ENCODE data around the gene NDFIP1. TPM values are rescaled to one million over a fixed set of nuclear protein-coding genes. Genes with fewer than 3 reads are reported as not detected.

Gene NDFIP1
- total RNA-seq, 1 donor from 2014 or later = 16.8 TPM

DNA sequence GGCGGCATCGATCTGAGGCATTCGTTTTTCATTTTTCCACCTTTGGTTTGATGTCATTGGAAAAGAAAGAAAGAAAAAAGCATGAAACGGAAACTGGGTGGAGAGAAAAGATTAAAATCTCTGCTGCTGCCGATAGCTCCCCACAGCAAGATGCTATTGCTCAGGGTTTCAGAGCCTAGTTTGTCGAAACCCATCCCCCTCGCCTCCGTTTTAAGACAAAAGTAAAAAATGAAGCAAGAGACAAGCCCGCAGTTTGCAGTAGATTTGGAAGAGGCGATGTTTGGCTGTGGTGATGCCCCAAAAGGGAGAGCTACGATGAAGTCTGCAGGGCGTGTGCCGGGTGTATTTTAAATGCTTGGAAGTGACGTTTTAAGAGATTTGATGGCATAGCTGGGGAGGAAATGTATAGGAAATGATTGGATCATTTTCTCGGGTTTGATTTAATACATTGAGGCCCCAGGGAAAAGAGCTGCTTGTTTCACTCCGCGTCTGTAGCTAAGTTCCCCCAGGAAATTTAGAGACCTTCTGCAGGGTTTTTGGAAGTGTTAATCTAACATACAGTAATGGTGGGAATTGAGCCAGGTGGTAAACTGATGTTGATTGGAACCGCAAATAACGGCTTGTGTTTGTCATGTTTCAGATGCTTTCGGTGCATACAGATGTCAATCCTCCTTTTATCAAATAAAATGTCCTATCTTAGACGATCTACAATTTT, 909 bp downstream of the NDFIP1 start:
- H3K36me3 ChIP-seq (ENCODE audit: control insufficient read depth, insufficient read depth, low read length) = no peaks in the 10 kb centered on the region
- DNase-seq (ENCODE audit: low read depth) (peak; percentile 20), FAIRE-seq (no peak)
- peak overlapping the region; percentile 65 for H3K4me3 ChIP-seq (ENCODE audit: low read depth, low read length)
- TF ChIP-seq, protein P1, sequence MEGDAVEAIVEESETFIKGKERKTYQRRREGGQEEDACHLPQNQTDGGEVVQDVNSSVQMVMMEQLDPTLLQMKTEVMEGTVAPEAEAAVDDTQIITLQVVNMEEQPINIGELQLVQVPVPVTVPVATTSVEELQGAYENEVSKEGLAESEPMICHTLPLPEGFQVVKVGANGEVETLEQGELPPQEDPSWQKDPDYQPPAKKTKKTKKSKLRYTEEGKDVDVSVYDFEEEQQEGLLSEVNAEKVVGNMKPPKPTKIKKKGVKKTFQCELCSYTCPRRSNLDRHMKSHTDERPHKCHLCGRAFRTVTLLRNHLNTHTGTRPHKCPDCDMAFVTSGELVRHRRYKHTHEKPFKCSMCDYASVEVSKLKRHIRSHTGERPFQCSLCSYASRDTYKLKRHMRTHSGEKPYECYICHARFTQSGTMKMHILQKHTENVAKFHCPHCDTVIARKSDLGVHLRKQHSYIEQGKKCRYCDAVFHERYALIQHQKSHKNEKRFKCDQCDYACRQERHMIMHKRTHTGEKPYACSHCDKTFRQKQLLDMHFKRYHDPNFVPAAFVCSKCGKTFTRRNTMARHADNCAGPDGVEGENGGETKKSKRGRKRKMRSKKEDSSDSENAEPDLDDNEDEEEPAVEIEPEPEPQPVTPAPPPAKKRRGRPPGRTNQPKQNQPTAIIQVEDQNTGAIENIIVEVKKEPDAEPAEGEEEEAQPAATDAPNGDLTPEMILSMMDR (IDR thresholded peaks at IDR 0.05; ENCODE audit: insufficient read depth, low read length, severe bottlenecking) = no peak
- no peaks in the 10 kb centered on the region for H3K27me3 ChIP-seq (ENCODE audit: control insufficient read depth, insufficient read depth, low read length)

DNA sequence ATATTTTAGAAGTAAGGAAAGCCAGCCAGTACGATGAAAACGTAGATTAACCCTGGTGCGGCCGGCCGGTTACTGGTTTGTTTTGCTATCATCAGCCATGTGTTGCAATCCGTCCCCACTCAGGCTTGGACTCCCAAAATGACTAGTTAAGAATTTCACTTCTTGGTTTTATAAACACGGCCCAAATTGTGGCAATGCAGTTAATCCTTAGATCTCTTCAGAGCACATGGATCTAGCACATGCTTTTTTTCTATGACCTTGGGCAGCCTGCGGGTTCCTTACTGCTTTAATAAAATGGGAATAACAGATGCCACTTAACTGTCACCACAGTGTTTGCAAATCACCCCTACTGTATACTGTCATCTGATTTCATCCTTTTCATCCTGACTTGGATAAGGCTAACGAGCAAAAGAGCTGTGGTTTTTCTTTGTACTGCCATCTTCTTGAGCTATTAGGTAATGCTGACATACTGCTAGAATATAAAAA, 1.5 kb downstream of the NDFIP1 start:
- Histone ChIP-seq H3K4me3 (ENCODE audit: low read depth, low read length) (peak overlapping the region; percentile 65), H3K27me3 (ENCODE audit: control insufficient read depth, insufficient read depth, low read length) (no peaks in the 10 kb centered on the region), H3K36me3 (ENCODE audit: control insufficient read depth, insufficient read depth, low read length) (no peaks in the 10 kb centered on the region)
- DNase-seq (ENCODE audit: low read depth) (no peak), FAIRE-seq (no peak)
- TF ChIP-seq, protein P1 (IDR thresholded peaks at IDR 0.05; ENCODE audit: insufficient read depth, low read length, severe bottlenecking) = no peak

DNA sequence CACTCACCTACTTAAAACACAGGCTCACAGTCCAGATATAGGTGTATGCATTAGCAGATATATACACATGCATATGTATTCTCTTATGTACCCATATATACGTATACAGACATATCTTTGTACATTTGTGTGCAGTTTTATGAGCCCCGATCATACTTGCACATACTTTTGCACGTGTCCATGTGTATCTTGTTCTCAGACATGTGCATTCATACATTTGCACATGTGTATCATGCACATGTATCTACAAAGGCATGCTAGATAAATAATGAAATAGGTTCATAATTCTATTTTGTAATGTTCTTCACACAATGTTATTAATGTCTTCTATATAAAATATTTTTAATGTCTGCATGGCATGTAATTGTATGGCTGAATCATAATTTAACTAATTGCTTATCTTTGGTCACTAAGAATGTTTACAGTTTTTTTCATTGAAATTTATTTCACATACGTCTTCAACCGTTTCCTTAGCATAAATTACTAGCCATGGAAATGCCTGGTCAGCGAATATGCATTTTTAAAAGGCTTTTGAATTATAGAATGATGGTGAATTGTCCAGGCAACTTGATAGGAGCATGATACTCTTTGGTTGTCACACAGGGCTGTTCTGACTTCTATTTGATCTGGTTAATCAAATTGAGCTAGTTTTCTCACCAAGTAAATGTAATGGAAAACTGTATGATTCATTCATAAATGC, 2.6 kb downstream of the NDFIP1 start:
- H3K4me3 ChIP-seq (ENCODE audit: low read depth, low read length) = no peak overlapping the region
- no peaks in the 10 kb centered on the region for H3K36me3 ChIP-seq (ENCODE audit: control insufficient read depth, insufficient read depth, low read length)
- DNase-seq (ENCODE audit: low read depth) = no peak
- no peak for FAIRE-seq
- no peaks in the 10 kb centered on the region for H3K27me3 ChIP-seq (ENCODE audit: control insufficient read depth, insufficient read depth, low read length)
- TF ChIP-seq, protein P1 (IDR thresholded peaks at IDR 0.05; ENCODE audit: insufficient read depth, low read length, severe bottlenecking) = no peak

DNA sequence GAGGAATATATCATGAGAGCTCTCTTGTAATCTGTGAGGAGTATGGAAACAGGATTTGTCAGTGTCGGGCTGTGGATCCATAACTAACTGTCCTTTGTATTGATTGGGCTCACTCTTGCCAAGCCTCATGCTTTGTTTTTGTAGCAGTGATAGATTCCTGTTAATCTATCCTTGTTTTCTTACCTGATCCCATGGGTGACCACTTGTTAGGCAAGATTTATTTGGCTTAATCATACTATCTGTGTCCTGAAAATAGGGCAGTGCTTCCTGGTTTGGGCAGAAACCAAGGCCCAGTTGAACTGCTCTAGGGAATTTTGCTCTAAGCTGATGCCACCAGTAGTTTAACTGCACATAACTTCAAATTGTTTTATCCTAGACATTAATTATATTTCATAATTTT, 6.1 kb downstream of the NDFIP1 start:
- TF ChIP-seq, protein P1 (IDR thresholded peaks at IDR 0.05; ENCODE audit: insufficient read depth, low read length, severe bottlenecking) = no peak
- FAIRE-seq (no peak), DNase-seq (ENCODE audit: low read depth) (no peak)
- Histone ChIP-seq H3K27me3 (ENCODE audit: control insufficient read depth, insufficient read depth, low read length) (no peaks in the 10 kb centered on the region), H3K4me3 (ENCODE audit: low read depth, low read length) (no peak overlapping the region), H3K36me3 (ENCODE audit: control insufficient read depth, insufficient read depth, low read length) (no peaks in the 10 kb centered on the region)

DNA sequence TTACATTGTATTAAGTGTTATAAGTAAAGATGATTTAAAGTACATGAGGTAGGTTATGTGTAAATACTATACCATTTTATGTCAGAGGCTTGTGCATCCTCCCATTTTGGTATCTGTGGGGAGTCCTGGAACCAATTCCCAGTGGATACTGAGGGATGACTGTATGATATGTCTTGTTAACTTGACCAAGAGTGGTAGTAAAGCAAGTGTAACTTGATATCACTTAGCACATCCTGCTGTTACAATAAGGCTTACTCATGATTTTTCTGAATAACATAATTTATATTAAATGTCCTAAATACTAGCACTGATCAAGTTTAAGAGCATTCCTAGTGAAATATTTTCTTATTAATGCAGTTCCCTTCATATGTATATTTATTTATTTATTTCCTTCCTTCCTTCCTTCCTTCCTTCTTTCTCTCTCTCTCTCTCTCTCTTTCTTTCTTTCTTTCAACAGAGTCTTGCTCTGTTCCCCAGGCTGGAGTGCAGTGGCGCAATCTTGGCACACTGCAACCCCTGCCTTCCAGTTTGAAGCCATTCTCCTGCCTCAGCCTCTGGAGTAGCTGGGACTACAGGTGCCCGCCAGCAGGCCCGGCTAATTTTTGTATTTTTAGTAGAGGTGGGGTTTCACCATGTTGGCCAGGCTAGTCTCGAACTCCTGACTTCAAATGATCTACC, 7.5 kb downstream of the NDFIP1 start:
- FAIRE-seq (no peak), DNase-seq (ENCODE audit: low read depth) (peak; percentile 73)
- no peak overlapping the region for H3K4me3 ChIP-seq (ENCODE audit: low read depth, low read length)
- H3K36me3 ChIP-seq (ENCODE audit: control insufficient read depth, insufficient read depth, low read length) = no peaks in the 10 kb centered on the region
- TF ChIP-seq, protein P1 (IDR thresholded peaks at IDR 0.05; ENCODE audit: insufficient read depth, low read length, severe bottlenecking) = no peak
- H3K27me3 ChIP-seq (ENCODE audit: control insufficient read depth, insufficient read depth, low read length) = no peaks in the 10 kb centered on the region

Data from bronchial epithelial cell (primary cell).